Activated T-helper 1 cell treated with anti-CD3 and anti-CD28 coated beads, Interleukin-12 subunit alpha, Interleukin-12 subunit beta, Interleukin-2, Interleukin-4 antibody, amounts not matched to agents 30 ng/mL and 10 ng/mL and 1 ng/mL, durations not matched to agents 14 hours and 24 hours and 36 hours (primary cell): Measurements from ENCODE around the gene RIOK1. TPM values are rescaled to one million over a fixed set of nuclear protein-coding genes. Genes with fewer than 3 reads are reported as not detected.
"Not testable (repeated sequence)": the region's sequence is repeated elsewhere in the genome, so short reads cannot be mapped to it uniquely, and the experiment has no call there.

Source experiments
- DNase-seq: peaks from one replicate; pipeline ENCODE4 v3.0.0; 2021; ENCODE audit warnings: low spot score
- H3K27ac Mint-ChIP-seq: one replicate; pipeline ENCODE4 v1.8.0; 2021; ENCODE audit warnings: mild to moderate bottlenecking, mixed read lengths
- H3K27me3 Mint-ChIP-seq: one replicate; pipeline ENCODE4 v1.8.0; 2022; ENCODE audit warnings: mild to moderate bottlenecking, moderate library complexity, mixed read lengths; ENCODE audit not compliant: insufficient read depth
- H3K36me3 Mint-ChIP-seq: one replicate; pipeline ENCODE4 v1.8.0; 2021; ENCODE audit warnings: low read depth, mixed read lengths
- H3K4me1 Mint-ChIP-seq: one replicate; pipeline ENCODE4 v1.8.0; 2021; ENCODE audit warnings: low read depth, mixed read lengths
- H3K4me3 Mint-ChIP-seq: one replicate; pipeline ENCODE4 v1.8.0; 2021; ENCODE audit warnings: mild to moderate bottlenecking, moderate library complexity, mixed read lengths
- H3K9me3 Mint-ChIP-seq: one replicate; pipeline ENCODE4 v1.8.0; 2021; ENCODE audit warnings: mixed read lengths
- intact Hi-C: fragments of 100-400 bp; cut with micrococcal nuclease; formaldehyde crosslinking; loops from one replicate; pipeline ENCODE4 v1.15.1; 2024
- total RNA-seq: library from RNA; stranded (reverse); gene quantifications from 2 replicates; pipeline ENCODE4 v1.2.3, GENCODE V29; 2022

The RIOK1 gene
- 61.4 and 67.2 TPM in 2 replicates for total RNA-seq

DNA sequence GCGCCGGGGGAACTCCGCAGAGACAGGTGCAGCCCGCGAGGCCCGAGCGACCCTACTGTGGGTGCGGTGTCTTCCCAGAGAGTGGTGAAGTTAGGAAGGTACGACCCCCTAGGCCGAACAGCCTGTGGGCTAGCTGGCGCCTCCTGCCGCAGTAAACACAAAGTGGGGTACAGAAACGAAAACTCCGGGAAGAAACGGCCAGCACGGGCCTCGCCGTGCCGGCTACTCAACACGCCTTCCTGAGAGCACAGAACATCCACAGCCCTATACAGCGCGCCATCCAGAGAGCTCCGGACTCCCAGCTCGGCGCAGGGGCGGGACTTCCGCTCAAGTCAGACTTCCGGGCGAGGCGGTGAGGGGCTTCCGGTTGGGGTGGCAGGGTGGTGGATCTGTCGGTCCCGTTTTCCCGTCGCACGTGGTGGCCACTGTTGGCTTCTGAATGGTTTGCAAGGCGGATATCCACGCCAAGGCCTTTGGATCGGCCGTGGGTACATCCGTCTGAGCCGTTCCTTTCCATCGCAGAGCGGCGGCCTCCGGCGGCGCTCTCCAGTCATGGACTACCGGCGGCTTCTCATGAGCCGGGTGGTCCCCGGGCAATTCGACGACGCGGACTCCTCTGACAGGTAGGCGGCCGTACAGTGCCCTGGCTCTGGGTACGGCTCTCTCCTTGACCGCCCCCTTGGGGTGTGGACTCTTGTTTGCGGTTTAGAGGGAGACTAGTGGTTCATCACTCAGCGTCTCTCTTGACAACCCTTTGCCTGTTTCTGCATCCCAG is at the start of gene RIOK1, which contains the start of gene CAGE1:
Gene RIOK1, plus strand, starts transcription at position 358 of the 775 bp plus-strand sequence. Its CDS starts 195 bp downstream, at position 553.
Gene CAGE1, minus strand, starts transcription at position 292 of the 775 bp plus-strand sequence. CDS start 2,569 bp downstream, outside the sequence.
- intact Hi-C loops: loop anchor here (1.0 to 5.0 kb wide), 9 partner anchors 11 to 1046 kb away; partner anchors contain the start of genes BLOC1S5, EEF1E1, SLC35B3 and SNRNP48
- peaks cover 53% of the 10 kb centered on the region for H3K4me1 Mint-ChIP-seq
- peak within 1 kb of the TSS; percentile 92 for H3K4me3 Mint-ChIP-seq
- peaks cover 34% of the 10 kb centered on the region for H3K36me3 Mint-ChIP-seq
- H3K27me3 Mint-ChIP-seq: no peaks in the 10 kb centered on the region
- peak within 1 kb of the TSS; percentile 100 for H3K27ac Mint-ChIP-seq
- no peaks in the 10 kb centered on the region for H3K9me3 Mint-ChIP-seq
- DNase-seq: peak; percentile 93

- Mint-ChIP-seq H3K4me1 (peaks cover 6% of the 10 kb centered on the region), H3K4me3 (no peak overlapping the region), H3K36me3 (no peaks in the 10 kb centered on the region), H3K27ac (no peak overlapping the region), H3K9me3 (no peaks in the 10 kb centered on the region), H3K27me3 (peaks cover 38% of the 10 kb centered on the region)
- intact Hi-C loops: no loop called here
- DNase-seq: no peak
Measured at GRCh38 chr6:7341271-7341670, 48.3 kb upstream of the RIOK1 start.

- H3K27ac Mint-ChIP-seq: no peak overlapping the region
- peaks cover 6% of the 10 kb centered on the region for H3K4me1 Mint-ChIP-seq
- no peaks in the 10 kb centered on the region for H3K9me3 Mint-ChIP-seq
- DNase-seq: no peak
- H3K27me3 Mint-ChIP-seq: peaks cover 31% of the 10 kb centered on the region
- H3K4me3 Mint-ChIP-seq: no peak overlapping the region
- intact Hi-C loops: no loop called here
- no peaks in the 10 kb centered on the region for H3K36me3 Mint-ChIP-seq
Measured at GRCh38 chr6:7341989-7342742, 47.4 kb upstream of the RIOK1 start.

DNA sequence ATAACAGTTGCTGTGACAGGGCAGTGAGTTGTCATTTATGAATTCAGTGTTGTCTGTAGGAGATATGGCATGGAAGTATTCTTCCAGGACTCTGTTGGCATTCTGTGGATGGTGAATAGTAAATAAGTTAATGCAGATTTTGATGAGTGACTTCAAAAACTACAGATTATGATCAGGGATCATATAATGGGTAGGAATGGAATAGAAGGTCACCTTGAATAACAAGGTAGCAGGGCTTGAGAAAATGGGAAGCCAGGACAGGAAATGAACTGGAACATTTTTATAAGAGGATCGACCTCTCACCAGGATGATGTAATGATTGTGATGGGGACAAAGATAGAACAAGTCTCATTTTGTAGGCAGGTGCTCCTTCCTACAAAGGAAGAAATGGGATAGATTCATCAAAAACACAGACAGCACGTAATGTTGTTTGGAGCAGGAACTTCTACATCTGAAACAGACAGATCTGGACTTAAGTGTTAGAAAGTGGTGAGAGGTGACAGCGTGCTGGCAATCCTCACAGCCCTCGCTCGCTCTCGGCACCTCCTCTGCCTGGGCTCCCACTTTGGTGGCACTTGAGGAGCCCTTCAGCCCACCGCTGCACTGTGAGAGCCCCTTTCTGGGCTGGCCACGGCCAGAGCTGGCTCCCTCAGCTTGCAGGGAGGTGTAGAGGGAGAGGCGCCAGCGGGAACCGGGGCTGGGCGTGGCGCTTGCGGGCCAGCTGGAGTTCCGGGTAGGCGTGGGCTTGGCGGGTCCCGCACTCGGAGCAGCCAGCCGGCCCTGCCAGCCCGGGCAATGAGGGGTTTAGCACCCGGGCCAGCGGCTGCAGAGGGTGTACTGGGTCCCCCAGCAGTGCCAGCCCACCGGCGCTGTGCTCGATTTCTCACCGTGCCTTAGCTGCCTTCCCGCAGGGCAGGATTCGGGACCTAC is 45.8 kb upstream of the RIOK1 start:
- no peak for DNase-seq
- Mint-ChIP-seq H3K27ac (no peak overlapping the region), H3K4me1 (peaks cover 6% of the 10 kb centered on the region), H3K9me3 (no peaks in the 10 kb centered on the region), H3K36me3 (no peaks in the 10 kb centered on the region), H3K27me3 (peaks cover 23% of the 10 kb centered on the region), H3K4me3 (no peak overlapping the region)
- intact Hi-C loops: no loop called here

DNA sequence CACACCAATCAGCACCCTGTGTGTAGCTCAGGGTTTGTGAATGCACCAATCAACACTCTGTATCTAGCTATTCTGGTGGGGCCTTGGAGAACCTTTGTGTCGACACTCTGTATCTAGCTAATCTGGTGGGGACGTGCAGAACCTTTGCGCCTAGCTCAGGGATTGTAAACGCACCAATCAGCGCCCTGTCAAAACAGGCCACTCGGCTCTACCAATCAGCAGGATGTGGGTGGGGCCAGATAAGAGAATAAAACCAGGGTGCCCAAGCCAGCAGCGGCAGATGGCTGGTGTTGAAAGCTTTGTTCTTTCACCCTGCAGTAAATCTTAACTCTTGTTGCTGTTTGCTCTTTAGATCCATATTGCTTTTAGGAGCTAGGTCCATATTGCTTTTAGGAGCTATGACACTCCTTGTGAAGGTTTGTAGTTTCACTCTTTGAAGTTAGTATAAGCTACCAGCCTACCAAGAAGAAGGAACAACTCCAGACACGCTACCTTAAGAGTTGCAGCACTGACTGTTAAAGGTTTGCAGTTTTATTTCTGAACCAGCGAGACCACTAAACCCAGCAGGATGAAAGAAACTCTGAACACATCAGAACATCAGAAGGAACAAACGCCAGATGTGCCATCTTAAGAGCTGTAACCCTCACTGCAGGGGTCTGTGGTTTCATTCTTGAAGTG is 44.7 kb upstream of the RIOK1 start:
- DNase-seq, H3K27ac Mint-ChIP-seq, H3K4me3 Mint-ChIP-seq: not testable (repeated sequence)

DNA sequence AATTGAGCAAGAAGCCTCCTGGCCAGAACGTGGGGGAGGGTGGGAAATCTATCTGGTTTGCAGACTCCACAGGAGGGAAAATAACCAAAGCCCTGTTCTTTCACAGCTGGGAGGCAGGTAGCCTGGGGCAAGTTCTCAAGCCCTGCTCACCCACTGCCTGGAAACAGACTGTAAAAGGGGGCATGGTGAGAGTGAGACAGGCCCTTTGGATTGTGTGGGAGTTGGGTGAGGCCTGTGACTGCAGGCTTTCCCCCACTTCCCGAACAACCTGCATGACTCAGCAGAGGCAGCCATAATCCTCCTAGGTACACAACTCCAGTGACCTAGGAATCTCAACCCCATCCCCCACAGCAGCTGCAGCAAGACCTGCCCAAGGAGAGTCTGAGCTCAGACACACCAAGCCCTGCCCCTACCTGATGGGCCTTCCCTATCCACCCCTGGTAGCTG is 42.0 kb upstream of the RIOK1 start:
- H3K27ac Mint-ChIP-seq, H3K4me3 Mint-ChIP-seq, DNase-seq, intact Hi-C loops, H3K36me3 Mint-ChIP-seq, H3K4me1 Mint-ChIP-seq, H3K9me3 Mint-ChIP-seq: not testable (repeated sequence)
- peaks cover 35% of the 10 kb centered on the region for H3K27me3 Mint-ChIP-seq

More for the DNA sequence above, 44.7 kb upstream of the RIOK1 start:
- H3K36me3 Mint-ChIP-seq, H3K9me3 Mint-ChIP-seq, H3K4me1 Mint-ChIP-seq, intact Hi-C loops: not testable (repeated sequence)
- peaks cover 22% of the 10 kb centered on the region for H3K27me3 Mint-ChIP-seq

GRCh38 chr6:7350591-7350990 is 39.0 kb upstream of the RIOK1 start:
- peaks cover 38% of the 10 kb centered on the region for H3K27me3 Mint-ChIP-seq
- H3K36me3 Mint-ChIP-seq, DNase-seq, H3K27ac Mint-ChIP-seq, intact Hi-C loops, H3K4me1 Mint-ChIP-seq, H3K9me3 Mint-ChIP-seq, H3K4me3 Mint-ChIP-seq: not testable (repeated sequence)

GRCh38 chr6:7351916-7352315 is 37.7 kb upstream of the RIOK1 start:
- H3K27ac Mint-ChIP-seq, DNase-seq, intact Hi-C loops, H3K36me3 Mint-ChIP-seq, H3K4me3 Mint-ChIP-seq, H3K9me3 Mint-ChIP-seq, H3K4me1 Mint-ChIP-seq: not testable (repeated sequence)
- H3K27me3 Mint-ChIP-seq: peaks cover 39% of the 10 kb centered on the region

GRCh38 chr6:7367408-7367807 is 22.2 kb upstream of the RIOK1 start:
- intact Hi-C loops: no loop called here
- Mint-ChIP-seq H3K4me1 (no peaks in the 10 kb centered on the region), H3K4me3 (no peak overlapping the region), H3K9me3 (no peaks in the 10 kb centered on the region), H3K27me3 (peaks cover 14% of the 10 kb centered on the region), H3K36me3 (no peaks in the 10 kb centered on the region), H3K27ac (no peak overlapping the region)
- no peak for DNase-seq

GRCh38 chr6:7373739-7374138 is 15.9 kb upstream of the RIOK1 start:
- Mint-ChIP-seq H3K4me1 (peaks cover 10% of the 10 kb centered on the region), H3K36me3 (no peaks in the 10 kb centered on the region)

DNA sequence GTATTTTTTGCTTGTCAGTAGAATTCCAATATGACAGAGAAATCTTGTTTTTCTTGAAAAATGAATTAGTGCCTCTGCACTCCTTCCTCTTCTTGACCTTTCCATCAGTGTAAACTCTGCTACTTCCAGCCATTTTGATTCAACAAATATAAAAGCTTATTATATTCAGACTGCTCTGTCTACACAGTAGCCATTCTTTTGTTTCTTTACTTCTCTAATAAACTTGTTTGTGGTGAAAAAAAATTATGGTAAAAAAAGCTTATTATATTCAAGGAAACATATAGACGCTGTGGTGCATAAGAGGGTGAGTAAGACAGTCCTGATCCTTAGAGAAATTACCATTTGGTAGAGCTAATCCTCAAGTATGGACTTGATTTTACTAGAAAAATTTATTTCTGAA is 11.6 kb upstream of the RIOK1 start:
- DNase-seq: no peak
- no peaks in the 10 kb centered on the region for H3K36me3 Mint-ChIP-seq
- peaks cover 11% of the 10 kb centered on the region for H3K27me3 Mint-ChIP-seq
- no peaks in the 10 kb centered on the region for H3K9me3 Mint-ChIP-seq
- intact Hi-C loops: no loop called here
- no peak overlapping the region for H3K4me3 Mint-ChIP-seq
- H3K4me1 Mint-ChIP-seq: peaks cover 10% of the 10 kb centered on the region
- no peak overlapping the region for H3K27ac Mint-ChIP-seq

More at GRCh38 chr6:7373739-7374138, 15.9 kb upstream of the RIOK1 start:
- no peaks in the 10 kb centered on the region for H3K9me3 Mint-ChIP-seq
- DNase-seq: no peak
- intact Hi-C loops: no loop called here
- no peak overlapping the region for H3K27ac Mint-ChIP-seq
- H3K4me3 Mint-ChIP-seq: no peak overlapping the region
- peaks cover 10% of the 10 kb centered on the region for H3K27me3 Mint-ChIP-seq

- peaks cover 11% of the 10 kb centered on the region for H3K27me3 Mint-ChIP-seq
- no peaks in the 10 kb centered on the region for H3K9me3 Mint-ChIP-seq
- H3K4me1 Mint-ChIP-seq: peaks cover 5% of the 10 kb centered on the region
- H3K27ac Mint-ChIP-seq: no peak overlapping the region
- H3K4me3 Mint-ChIP-seq: no peak overlapping the region
- DNase-seq: no peak
- H3K36me3 Mint-ChIP-seq: no peaks in the 10 kb centered on the region
- intact Hi-C loops: no loop called here
Measured at GRCh38 chr6:7378740-7379139, 10.9 kb upstream of the RIOK1 start.
